Measurements from ENCODE around the gene ARHGEF10L. TPM values are rescaled to one million over a fixed set of nuclear protein-coding genes. Genes with fewer than 3 reads are reported as not detected.

The ARHGEF10L gene
- total RNA-seq, 6 experiments from 2014 or later = 11.1 to 29.0 (median 26.7) TPM

- Mint-ChIP-seq H3K27ac (no peak overlapping the region), H3K36me3 (ENCODE audit: low read depth) (peaks cover 10% of the 10 kb centered on the region; the same call in 1 of the 2 replicates), H3K4me3 (no peak overlapping the region), H3K27me3 (ENCODE audit: insufficient read depth) (no peaks in the 10 kb centered on the region; the same call in 1 of the 2 replicates), H3K4me1 (ENCODE audit: low read depth) (peaks cover 25% of the 10 kb centered on the region), H3K9me3 (no peaks in the 10 kb centered on the region)
- DNase-seq = no peak
- TF ChIP-seq, protein P1, sequence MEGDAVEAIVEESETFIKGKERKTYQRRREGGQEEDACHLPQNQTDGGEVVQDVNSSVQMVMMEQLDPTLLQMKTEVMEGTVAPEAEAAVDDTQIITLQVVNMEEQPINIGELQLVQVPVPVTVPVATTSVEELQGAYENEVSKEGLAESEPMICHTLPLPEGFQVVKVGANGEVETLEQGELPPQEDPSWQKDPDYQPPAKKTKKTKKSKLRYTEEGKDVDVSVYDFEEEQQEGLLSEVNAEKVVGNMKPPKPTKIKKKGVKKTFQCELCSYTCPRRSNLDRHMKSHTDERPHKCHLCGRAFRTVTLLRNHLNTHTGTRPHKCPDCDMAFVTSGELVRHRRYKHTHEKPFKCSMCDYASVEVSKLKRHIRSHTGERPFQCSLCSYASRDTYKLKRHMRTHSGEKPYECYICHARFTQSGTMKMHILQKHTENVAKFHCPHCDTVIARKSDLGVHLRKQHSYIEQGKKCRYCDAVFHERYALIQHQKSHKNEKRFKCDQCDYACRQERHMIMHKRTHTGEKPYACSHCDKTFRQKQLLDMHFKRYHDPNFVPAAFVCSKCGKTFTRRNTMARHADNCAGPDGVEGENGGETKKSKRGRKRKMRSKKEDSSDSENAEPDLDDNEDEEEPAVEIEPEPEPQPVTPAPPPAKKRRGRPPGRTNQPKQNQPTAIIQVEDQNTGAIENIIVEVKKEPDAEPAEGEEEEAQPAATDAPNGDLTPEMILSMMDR (IDR thresholded peaks at IDR 0.05) = no peak
These were observed 73.3 kb downstream of the ARHGEF10L start for GRCh38 chr1:17612831-17613230.

DNA sequence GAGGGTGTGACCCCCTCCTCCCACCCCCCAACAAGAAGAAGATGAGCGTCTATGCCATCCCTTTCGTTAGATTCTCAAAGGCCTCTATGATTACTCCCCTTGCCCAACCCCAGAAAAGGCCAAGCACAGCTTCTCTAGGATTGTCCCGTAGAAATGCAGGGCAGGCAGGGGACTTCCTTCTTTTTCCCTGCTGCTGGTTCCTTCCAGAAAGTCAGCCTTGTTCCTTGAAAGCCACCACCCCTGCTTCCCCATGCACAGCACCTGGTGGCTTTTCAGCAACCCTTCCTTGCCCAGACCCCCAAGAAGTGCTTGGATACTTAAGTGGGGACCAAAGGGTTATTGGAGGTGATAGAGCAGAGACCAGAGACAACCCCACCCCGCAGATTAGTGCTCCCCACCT, 75.1 kb downstream of the ARHGEF10L start:
- Mint-ChIP-seq H3K4me3 (no peak overlapping the region), H3K9me3 (no peaks in the 10 kb centered on the region), H3K4me1 (ENCODE audit: low read depth) (peaks cover 37% of the 10 kb centered on the region), H3K27ac (no peak overlapping the region), H3K27me3 (ENCODE audit: insufficient read depth) (peaks cover 2% of the 10 kb centered on the region), H3K36me3 (ENCODE audit: low read depth) (peaks cover 16% of the 10 kb centered on the region; the same call in 1 of the 2 replicates)
- DNase-seq = no peak
- TF ChIP-seq, protein P1 (IDR thresholded peaks at IDR 0.05) = no peak

- no peak overlapping the region for H3K4me3 Mint-ChIP-seq
- H3K36me3 Mint-ChIP-seq (ENCODE audit: low read depth) = peaks cover 19% of the 10 kb centered on the region; the same call in 1 of the 2 replicates
- no peak for DNase-seq
- H3K27me3 Mint-ChIP-seq (ENCODE audit: insufficient read depth) = peaks cover 2% of the 10 kb centered on the region
- TF ChIP-seq, protein P1 (IDR thresholded peaks at IDR 0.05) = no peak
- H3K27ac Mint-ChIP-seq = no peak overlapping the region
- peaks cover 38% of the 10 kb centered on the region for H3K4me1 Mint-ChIP-seq (ENCODE audit: low read depth)
- no peaks in the 10 kb centered on the region for H3K9me3 Mint-ChIP-seq
These were observed 75.7 kb downstream of the ARHGEF10L start for GRCh38 chr1:17615157-17615556.

GRCh38 chr1:17615959-17616358, 76.5 kb downstream of the ARHGEF10L start:
- Mint-ChIP-seq H3K27me3 (ENCODE audit: insufficient read depth) (peaks cover 2% of the 10 kb centered on the region), H3K4me3 (no peak overlapping the region), H3K4me1 (ENCODE audit: low read depth) (peaks cover 40% of the 10 kb centered on the region), H3K36me3 (ENCODE audit: low read depth) (peaks cover 21% of the 10 kb centered on the region; the same call in 1 of the 2 replicates), H3K27ac (no peak overlapping the region), H3K9me3 (no peaks in the 10 kb centered on the region)
- TF ChIP-seq, protein P1 (IDR thresholded peaks at IDR 0.05) = no peak
- DNase-seq = no peak

DNA sequence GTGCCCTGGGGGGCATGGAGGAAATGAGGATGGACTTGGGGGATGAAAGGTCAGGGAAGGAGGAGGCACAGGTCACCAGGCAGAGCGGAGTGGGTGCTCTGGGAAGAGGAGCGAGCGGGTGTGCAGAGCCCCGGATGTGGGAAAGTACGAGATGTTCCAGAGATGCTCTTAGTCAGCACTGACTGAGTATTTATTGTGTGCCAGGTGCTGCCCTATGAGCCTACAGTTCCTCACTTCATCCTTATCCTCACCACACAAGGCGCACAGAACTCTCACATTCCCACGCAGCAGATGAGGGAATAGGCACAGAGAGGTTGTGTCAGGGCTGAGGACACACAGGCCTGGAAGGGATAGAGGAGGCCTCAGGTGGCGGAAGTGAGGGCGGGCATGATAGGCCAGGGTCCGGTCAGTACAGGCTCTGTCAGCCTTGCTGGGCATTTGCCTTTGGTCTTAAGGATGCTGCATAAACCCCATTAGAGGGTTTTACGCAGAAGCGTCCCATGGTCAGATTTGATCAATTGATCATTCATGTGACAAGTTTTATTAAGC, 77.3 kb downstream of the ARHGEF10L start:
- H3K36me3 Mint-ChIP-seq (ENCODE audit: low read depth) = peaks cover 21% of the 10 kb centered on the region; the same call in 1 of the 2 replicates
- peaks cover 31% of the 10 kb centered on the region for H3K4me1 Mint-ChIP-seq (ENCODE audit: low read depth)
- H3K4me3 Mint-ChIP-seq = no peak overlapping the region
- no peaks in the 10 kb centered on the region for H3K9me3 Mint-ChIP-seq
- H3K27me3 Mint-ChIP-seq (ENCODE audit: insufficient read depth) = peaks cover 2% of the 10 kb centered on the region
- no peak for DNase-seq
- TF ChIP-seq, protein P1 (IDR thresholded peaks at IDR 0.05) = no peak
- H3K27ac Mint-ChIP-seq = no peak overlapping the region; the same call in 1 of the 2 replicates

Measured in HFFc6 (cell line).